GM19099 (cell line): ENCODE measurements around the gene ISG20L2.

Experiments
- POLR2A ChIP-seq: IDR thresholded peaks from 3 replicates; pipeline ENCODE4 v1.6.1; 2011; ENCODE audit warnings: low read depth; ENCODE audit not compliant: insufficient read length; ENCODE audit errors: extremely low read depth

ISG20L2 gene

DNA sequence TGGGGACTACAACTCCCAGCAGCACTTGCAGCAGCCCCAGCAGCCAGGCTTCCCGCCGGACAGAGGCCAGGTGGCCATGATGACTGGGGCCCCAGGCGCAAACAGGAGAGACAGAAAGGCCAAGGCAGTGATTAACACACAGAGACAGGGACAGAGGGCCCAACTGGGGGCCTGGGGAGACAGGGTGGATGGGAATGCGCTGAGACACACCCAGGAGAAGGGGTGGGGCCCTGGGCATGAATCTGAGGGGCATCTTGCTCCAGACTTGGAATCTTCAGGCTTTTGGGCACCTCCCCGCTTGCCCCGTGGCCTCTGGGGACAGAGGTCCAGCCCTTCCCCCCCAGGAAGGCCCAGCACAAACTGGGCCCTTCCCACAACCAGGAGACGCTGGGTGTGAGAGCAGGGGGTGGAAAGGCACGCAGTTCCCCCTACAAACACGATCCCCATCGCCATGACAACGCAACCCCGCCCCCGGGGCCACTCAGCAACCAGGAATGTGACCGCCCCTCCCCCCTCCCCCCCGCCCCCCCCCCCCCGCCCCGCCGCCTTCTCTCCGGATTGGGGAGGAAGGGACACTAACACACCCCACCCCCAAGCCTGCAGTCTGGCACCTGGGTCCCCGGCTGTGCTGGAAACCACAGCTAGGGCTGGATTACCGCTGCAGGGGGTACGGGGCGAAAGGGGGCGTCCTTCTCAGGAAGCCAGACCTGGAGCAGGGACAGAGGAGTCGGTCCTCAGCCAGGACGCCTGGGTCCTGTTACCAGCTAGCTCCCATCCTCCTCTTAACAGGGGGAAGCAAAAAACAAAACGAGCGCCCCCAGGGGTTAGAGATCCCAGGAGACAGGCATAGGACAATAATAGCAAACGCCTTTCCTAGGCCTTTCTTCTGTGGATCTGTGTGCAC is 18.4 kb upstream of the ISG20L2 start:
- TF ChIP-seq POLR2A, result no peak

- TF ChIP-seq POLR2A, result no peak
Observed at GRCh38 chr1:156746406-156746727, 17.8 kb upstream of the ISG20L2 start.

DNA sequence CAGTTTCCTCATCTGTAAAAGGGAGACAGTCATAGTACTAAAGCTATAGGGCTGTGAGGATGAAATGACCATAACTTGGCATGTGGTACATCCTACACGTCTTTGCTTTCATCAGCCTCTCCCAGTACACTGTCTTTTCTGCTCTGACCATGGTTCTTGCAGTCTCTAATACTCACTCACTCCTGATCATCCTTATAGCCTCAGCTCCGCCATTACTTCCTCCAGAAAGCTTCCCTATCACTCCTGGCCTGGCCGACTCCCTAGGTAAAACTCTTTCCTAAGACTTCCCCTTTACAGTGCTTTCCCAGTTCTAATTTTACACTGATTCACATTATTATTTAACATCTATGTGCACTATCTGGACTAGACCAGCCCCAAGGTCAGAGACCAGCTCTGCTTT is 17.3 kb upstream of the ISG20L2 start:
- no peak for TF ChIP-seq POLR2A

GRCh38 chr1:156744786-156745419 is 16.3 kb upstream of the ISG20L2 start:
- TF ChIP-seq POLR2A, result no peak

DNA sequence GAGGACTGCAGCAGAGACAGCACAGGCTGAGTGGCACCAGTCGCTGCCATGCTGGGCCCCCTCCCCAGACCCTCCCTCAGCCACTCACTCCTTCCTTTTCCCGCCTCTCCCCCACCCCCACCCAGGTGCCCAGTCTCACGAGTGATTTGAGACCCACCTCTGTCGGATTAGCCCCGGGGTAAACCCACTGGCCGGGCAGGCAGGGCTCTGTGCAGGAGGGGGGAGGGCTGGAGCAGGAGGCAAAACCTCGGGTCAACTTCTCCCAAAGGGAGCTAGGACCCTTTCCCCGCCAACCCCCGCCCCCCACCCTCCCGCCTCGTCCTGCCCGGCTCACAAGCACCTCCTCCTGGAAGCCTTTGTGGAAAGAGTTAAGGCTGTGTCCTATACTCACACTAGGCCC is 15.8 kb upstream of the ISG20L2 start:
- no peak for TF ChIP-seq POLR2A

GRCh38 chr1:156743367-156744302 is 15.1 kb upstream of the ISG20L2 start:
- TF ChIP-seq POLR2A, result no peak

DNA sequence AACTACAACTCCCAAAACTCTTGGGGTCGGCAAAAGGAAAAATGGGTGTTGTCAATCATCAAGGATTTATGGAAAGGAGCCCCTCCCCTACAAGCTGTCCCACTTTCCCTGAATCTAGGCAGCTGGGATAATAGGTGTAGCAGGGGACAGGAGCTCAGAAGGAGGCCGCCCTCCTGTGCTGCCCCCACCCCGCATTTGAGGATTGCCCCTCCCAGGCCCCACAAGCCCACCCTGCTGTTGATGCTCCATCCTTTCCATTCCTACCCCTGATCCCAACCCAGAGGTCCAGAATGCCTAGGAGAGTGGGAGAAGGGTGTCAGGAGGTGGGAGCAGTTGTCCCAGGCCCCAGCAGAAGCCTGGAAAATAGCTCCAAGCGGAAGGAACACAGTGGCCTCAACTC is 14.2 kb upstream of the ISG20L2 start:
- TF ChIP-seq POLR2A, result no peak

DNA sequence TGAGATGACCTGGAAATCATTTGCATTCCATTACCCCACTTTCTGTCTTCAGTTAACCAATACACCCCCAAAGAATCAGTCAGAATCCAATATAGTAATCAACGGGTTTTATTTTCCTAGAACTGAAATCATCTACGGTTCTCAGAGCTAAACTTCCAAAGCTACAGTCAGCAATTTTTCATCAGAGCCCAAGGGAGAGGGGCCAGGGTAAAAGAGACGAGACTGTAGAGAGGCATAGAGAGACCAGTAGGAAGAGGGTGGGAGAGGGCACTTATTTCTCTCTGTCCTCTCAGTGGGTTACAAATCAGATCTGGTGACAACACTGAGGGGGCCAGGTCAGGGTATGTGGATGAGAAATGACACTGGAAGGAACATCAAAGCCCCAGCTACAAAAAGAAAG is 13.5 kb upstream of the ISG20L2 start:
- no peak for TF ChIP-seq POLR2A

- no peak for TF ChIP-seq POLR2A
Observed at GRCh38 chr1:156741481-156741983, 13.0 kb upstream of the ISG20L2 start.

DNA sequence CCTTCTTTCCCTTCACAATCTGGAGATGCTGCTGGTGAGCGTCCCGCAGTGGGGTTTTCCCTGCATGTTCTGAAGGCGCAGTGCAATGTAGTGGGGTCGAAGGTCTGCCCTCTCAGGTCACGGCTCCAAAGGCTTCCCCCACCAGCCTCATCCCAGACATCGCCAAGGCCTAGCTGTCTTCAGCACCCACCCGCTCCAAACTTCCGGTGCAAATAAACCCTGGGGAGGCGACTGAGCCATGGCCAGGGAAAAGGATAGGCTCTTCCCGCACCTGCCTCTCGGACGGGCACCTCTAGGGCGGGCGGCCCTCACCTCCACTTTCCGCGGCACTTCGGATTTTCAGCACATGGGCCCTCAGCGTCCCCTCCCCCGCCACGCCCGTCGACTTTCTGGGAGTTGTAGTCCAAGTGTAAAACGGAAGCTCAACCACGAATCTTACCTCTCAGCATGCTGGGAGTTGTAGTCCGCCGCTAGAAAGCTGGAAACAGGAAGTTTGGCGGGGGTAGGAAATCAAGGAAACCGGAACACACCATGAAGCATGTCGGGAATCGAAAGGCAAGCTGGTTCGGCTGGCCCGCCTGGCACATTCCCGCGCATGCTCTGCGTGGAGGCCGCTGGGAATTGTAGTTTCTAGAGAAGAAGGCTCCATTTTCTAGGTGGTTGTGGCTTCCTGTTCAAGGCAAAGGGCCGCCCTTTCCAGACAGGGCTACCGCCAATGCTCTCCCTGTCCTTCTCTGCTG is 12.3 kb upstream of the ISG20L2 start, which contains the start of gene MRPL24:
Gene MRPL24, minus strand, starts transcription at position 348 of the 740 bp plus-strand sequence. CDS start 2,384 bp downstream, outside the sequence.
- TF ChIP-seq POLR2A, result peak; percentile 77

GRCh38 chr1:156740237-156740740 is 11.7 kb upstream of the ISG20L2 start:
- TF ChIP-seq POLR2A, result no peak

- TF ChIP-seq POLR2A, result no peak
Observed at GRCh38 chr1:156738916-156739315, 10.3 kb upstream of the ISG20L2 start.

- TF ChIP-seq POLR2A, result no peak
Observed at GRCh38 chr1:156738407-156738806, 9.8 kb upstream of the ISG20L2 start.

- no peak for TF ChIP-seq POLR2A
Observed at GRCh38 chr1:156733989-156734584, 5.5 kb upstream of the ISG20L2 start.

DNA sequence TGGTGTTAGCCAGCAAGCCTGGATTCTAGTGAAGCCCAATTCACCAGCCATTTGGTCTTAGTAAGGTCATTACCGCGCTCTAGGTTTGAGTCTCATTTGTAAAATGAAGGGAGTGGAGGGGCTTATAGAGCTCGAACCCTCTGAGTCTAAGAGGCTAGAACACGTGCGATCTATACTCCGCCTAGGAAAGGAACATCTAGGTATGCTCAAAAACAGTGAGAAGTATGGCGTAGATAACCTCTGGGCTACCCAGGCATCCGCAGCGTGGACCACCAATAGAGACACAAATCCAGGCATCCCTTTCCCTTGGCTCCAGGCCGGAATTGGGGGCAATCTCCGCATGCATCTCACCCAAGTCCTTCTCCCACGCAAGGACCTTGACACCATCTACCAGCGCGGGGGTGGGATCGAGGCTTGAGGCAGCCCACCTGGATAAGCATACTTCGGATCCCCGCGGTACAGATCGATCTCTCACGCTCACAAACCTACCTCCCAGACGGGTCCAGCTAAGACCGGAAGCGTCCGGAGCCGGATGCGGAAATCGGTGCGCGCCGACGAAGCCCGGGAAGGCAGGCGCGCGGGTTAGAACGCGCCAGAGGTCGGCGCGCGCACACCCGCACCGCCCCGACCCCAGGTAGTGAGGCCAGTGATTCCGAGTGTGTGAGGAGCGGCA is 504 bp downstream of the ISG20L2 start, which contains the start of gene METTL25B:
Gene METTL25B, plus strand, starts transcription at position 544 of the 673 bp plus-strand sequence. CDS start 636 bp downstream, outside the sequence.
- peak; percentile 86 for TF ChIP-seq POLR2A
